Omental fat pad (tissue), 4 donors: Measurements from ENCODE around the gene SUN1. TPM values are rescaled to one million over a fixed set of nuclear protein-coding genes. Genes with fewer than 3 reads are reported as not detected.

Source experiments
- ATAC-seq: fragments of 150-250 bp; one replicate; pipeline ENCODE4 v1.9.1; 2016; ENCODE audit warnings: mild to moderate bottlenecking, moderate library complexity; ENCODE audit not compliant: low FRiP score
- DNase-seq: peaks from one replicate; pipeline ENCODE4 v3.0.0-alpha.2; 2019; ENCODE audit warnings: low spot score
- total RNA-seq, 4 donors: library from RNA; depleted of rRNA; stranded (reverse); fragments of >200 nt; gene quantifications; one replicate each; pipeline ENCODE4 v1.1.0, GENCODE V29; 2016
- TF ChIP-seq, protein P1 (sequence below), 3 donors: fragments of 450-650 bp; IDR thresholded peaks; one replicate each; pipeline ENCODE4 v1.5.1; 2016 to 2017; ENCODE audit warnings: antibody characterized with exemption in 3 of 3, mild to moderate bottlenecking in 3 of 3, moderate library complexity in 2 of 3

SUN1 gene
- total RNA-seq, 4 donors from 2014 or later, result 124 to 245 (median 174) TPM

DNA sequence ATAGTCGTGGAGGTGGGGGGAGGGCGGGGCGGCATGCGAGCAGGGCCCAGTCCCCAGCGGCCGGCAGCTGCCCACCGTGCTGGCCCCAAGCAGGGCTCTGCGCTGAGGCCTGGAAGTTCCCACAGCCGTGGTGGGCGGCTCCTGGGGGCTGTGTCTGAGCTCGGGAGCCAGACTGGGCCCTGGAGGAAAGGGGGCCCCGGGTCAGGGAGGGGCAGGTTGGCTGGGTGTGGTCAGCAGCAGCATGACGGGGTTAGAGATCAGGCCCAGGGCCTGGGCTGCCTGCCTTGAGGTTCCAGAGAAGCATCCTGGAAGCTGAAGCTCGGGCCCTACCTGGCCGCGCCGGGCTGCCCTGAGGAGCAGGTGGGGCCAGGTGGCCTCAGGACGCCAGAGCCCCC, 66.2 kb downstream of the SUN1 start:
- no peak for DNase-seq
- ATAC-seq, result no peak
- TF ChIP-seq, protein P1, sequence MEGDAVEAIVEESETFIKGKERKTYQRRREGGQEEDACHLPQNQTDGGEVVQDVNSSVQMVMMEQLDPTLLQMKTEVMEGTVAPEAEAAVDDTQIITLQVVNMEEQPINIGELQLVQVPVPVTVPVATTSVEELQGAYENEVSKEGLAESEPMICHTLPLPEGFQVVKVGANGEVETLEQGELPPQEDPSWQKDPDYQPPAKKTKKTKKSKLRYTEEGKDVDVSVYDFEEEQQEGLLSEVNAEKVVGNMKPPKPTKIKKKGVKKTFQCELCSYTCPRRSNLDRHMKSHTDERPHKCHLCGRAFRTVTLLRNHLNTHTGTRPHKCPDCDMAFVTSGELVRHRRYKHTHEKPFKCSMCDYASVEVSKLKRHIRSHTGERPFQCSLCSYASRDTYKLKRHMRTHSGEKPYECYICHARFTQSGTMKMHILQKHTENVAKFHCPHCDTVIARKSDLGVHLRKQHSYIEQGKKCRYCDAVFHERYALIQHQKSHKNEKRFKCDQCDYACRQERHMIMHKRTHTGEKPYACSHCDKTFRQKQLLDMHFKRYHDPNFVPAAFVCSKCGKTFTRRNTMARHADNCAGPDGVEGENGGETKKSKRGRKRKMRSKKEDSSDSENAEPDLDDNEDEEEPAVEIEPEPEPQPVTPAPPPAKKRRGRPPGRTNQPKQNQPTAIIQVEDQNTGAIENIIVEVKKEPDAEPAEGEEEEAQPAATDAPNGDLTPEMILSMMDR (IDR thresholded peaks at IDR 0.05), result no peak

DNA sequence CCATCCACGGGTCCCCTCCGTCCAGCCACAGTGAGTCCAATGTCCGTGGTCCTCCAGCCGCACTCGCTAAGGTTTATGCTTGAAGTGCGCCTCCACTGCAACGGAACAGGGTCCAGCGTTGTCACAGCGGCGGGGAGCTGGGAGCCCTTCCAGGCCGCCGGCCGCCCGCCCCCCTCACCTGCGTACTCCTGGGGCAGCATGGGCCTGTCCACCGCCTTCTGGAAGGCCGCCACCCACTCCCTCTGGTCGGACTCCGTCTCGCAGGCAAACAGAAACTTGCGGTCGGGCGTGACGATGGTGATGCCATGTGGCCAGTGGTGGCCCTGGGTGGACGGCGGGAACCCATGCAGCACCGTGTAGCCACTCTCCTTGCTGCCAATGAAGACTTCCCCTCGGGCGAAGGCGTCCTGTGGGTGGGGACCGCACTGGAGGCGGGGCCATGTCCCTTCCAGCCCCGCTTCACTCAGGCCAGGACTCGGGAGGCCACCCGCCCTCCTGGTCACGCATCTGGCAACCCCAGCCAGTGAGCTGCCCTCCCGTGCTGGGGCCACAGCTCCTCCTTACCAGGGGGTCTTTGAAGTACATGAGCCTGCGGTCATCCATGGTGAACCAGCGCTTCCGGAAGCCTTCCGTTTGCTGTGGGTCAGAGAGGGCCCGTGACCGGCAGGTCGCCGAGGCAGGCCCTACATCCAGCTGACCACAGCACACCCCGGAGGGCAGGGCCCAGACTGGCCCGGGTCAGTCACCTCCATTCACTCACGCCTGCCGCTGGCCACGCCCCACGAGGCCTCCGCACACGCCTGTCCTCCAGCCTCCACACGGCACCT, 66.8 kb downstream of the SUN1 start:
- ATAC-seq (no peak), DNase-seq (no peak)
- TF ChIP-seq, protein P1 (IDR thresholded peaks at IDR 0.05), result no peak

DNA sequence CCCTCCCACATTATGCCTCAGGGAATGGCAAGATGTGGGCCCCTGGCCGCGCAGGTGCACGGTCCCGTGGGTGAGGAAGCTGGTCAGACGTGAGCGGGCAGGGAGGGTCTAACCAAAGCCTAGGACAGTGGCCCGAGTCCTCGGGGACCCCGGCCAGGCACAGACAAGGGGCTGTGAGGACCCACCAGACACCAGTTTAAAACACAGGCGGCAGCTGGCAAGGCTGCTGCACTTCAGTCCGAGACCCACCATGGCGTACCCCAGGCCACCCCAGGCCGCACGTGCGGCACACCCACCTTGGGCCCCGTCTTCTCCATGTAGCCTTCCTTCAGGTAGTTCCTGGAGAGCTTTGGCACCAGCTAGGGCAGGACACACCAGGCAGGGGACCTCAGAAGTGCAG, 67.5 kb downstream of the SUN1 start:
- DNase-seq, result no peak
- TF ChIP-seq, protein P1 (IDR thresholded peaks at IDR 0.05), result no peak
- no peak for ATAC-seq

DNA sequence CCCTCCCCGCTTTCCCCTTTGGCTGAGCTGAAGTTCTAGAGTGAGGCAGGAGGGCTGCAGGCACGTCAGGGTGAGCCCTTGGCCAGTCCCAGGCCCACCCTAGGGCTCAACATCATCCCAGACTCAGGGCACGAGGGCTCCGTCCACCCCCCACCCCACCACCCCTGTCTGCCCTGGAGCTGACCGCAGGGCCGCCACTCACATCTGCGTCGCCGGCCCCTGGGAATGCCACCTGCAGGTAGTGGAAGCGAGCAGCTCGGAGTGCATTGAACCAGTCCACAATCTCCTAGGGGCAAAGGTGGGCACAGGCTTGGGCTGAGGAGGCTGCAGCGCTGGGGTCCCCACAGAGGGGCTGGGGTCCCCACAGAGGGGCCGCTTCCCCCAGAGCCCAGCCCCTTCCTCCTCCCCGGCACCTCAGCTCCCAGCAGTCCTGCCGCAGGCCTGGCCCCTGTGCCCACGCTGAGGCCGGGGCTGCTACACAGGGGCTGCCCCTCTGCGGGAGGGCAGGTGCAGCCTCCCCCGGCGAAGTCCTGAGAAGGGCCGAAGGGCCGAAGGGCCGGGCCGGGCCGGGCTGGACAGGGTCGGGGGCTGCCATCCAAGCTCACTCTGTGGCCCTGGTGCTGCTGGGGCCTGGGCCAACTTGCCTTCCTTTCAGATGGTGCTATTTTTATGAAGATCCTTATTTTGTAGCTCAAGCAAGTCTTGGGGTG, 68.2 kb downstream of the SUN1 start:
- no peak for ATAC-seq
- TF ChIP-seq, protein P1 (IDR thresholded peaks at IDR 0.05), result no peak
- no peak for DNase-seq

DNA sequence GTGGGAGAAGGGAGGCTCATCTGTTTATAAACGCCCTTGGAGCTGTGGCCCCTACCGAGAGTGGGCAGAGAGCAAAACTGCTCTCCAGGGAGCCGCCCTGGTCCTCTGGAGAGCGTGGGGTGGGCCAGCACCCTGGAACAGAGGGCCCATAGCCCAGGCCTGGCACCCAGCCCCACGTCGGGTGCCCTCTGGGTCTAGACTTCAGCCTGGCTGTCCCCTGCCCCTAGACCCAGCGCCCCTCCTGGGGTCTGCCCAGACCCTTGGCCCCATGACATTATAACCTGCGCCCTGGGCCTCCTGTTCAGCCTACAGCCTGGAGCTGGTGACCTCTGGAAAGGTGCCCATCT, 68.7 kb downstream of the SUN1 start:
- ATAC-seq (no peak), DNase-seq (no peak)
- TF ChIP-seq, protein P1 (IDR thresholded peaks at IDR 0.05), result no peak

DNA sequence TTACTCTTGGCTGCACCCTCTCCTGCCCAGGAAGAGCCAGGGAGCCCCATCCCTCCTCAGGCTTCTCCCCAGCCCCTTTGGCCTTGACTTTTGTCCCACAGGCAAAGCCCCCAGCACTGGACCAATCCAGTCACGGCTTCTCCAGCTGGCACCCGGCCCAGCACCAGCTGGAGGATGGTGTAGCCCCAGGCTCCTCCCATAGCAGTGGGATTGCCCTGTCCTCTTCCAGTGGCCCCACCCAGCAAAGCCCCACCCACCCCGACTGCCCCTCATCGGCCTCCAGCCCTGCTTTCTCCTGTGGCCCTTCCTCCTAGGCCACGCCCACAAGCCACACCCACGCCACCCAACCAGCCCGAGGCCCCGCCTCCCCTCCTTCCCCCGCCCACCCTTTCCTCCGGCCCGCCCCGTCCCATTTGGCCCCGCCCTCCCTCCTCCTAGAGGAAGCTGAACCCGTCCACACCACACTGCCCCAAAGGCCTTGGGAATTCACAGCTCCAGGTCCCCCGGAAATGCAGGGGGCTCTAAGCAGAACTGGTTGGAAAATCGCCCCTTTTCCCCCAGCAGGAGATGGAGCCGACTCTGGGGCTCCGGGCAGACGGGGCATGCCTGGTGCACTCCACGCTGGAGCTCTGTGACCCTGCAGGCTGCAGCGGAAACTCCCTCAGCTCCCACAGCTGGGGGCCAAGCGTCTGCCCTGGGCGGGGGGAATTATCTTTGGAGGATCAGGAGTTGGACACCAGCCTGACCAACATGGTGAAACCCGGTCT, 69.3 kb downstream of the SUN1 start:
- ATAC-seq, result no peak
- DNase-seq, result peak; percentile 58

More for the DNA sequence above, 69.3 kb downstream of the SUN1 start:
- TF ChIP-seq, protein P1 (IDR thresholded peaks at IDR 0.05), result no peak
